H9 (cell line): Measurements from ENCODE around the gene JAK1. TPM values are rescaled to one million over a fixed set of nuclear protein-coding genes. Genes with fewer than 3 reads are reported as not detected.

Experiments used
- DNase-seq: peaks from one replicate; pipeline ENCODE4 v3.0.0-alpha.2; 2017
- H2AFZ ChIP-seq: one replicate; pipeline ENCODE4 v1.6.1; 2013; ENCODE audit warnings: mild to moderate bottlenecking, low read length, control low read depth, moderate library complexity
- H2AK5ac ChIP-seq: 2 replicates; pipeline ENCODE4 v1.6.1; 2013; ENCODE audit warnings: low read length, control low read depth, mixed read lengths; ENCODE audit not compliant: insufficient read length
- H2BK120ac ChIP-seq: one replicate; pipeline ENCODE4 v1.6.1; 2013; ENCODE audit warnings: low read depth, mild to moderate bottlenecking, low read length, control low read depth, inconsistent platforms; ENCODE audit not compliant: poor library complexity, severe bottlenecking
- H2BK12ac ChIP-seq: 2 replicates; pipeline ENCODE4 v1.6.1; 2013; ENCODE audit warnings: low read length, control low read depth, mixed read lengths, low read depth; ENCODE audit not compliant: insufficient read length
- H2BK15ac ChIP-seq: 2 replicates; pipeline ENCODE4 v1.6.1; 2013; ENCODE audit warnings: low read depth, low read length, control low read depth
- H2BK20ac ChIP-seq: one replicate; pipeline ENCODE4 v1.6.1; 2013; ENCODE audit warnings: low read depth, mild to moderate bottlenecking, low read length, control low read depth, inconsistent platforms; ENCODE audit not compliant: poor library complexity, severe bottlenecking
- H2BK5ac ChIP-seq: 2 replicates; pipeline ENCODE4 v1.6.1; 2013; ENCODE audit warnings: low read length, control low read depth, mixed read lengths; ENCODE audit not compliant: insufficient read length
- H3K14ac ChIP-seq: 2 replicates; pipeline ENCODE4 v1.6.1; 2013; ENCODE audit warnings: low read length, control low read depth; ENCODE audit not compliant: insufficient read depth
- H3K18ac ChIP-seq: 2 replicates; pipeline ENCODE4 v1.6.1; 2013; ENCODE audit warnings: low read depth, mild to moderate bottlenecking, mixed read lengths, low read length, control low read depth; ENCODE audit not compliant: insufficient read length
- H3K23ac ChIP-seq: 2 replicates; pipeline ENCODE4 v1.6.1; 2013; ENCODE audit warnings: low read length, control low read depth, mixed read lengths, low read depth; ENCODE audit not compliant: insufficient read length
- H3K23me2 ChIP-seq: 2 replicates; pipeline ENCODE4 v1.6.1; 2013; ENCODE audit warnings: low read depth, mild to moderate bottlenecking, mixed read lengths, low read length, control low read depth; ENCODE audit not compliant: insufficient read length, poor library complexity, severe bottlenecking
- H3K27ac ChIP-seq: 2 replicates; pipeline ENCODE4 v1.5.1; 2013; ENCODE audit warnings: low read length, control low read depth, mixed read lengths, low read depth; ENCODE audit not compliant: insufficient read length
- H3K27me3 ChIP-seq: 2 replicates; pipeline ENCODE4 v1.6.1; 2013; ENCODE audit warnings: low read length, control low read depth, inconsistent platforms; ENCODE audit not compliant: insufficient read depth
- H3K4ac ChIP-seq: 2 replicates; pipeline ENCODE4 v1.6.1; 2013; ENCODE audit warnings: low read depth, mild to moderate bottlenecking, control low read depth, inconsistent platforms, low read length, moderate library complexity
- H3K4me1 ChIP-seq: 2 replicates; pipeline ENCODE4 v1.6.1; 2013; ENCODE audit warnings: low read length, control low read depth, inconsistent platforms; ENCODE audit not compliant: insufficient read depth
- H3K4me2 ChIP-seq: 2 replicates; pipeline ENCODE4 v1.6.1; 2013; ENCODE audit warnings: low read length, control low read depth, mixed read lengths; ENCODE audit not compliant: insufficient read length, insufficient read depth
- H3K56ac ChIP-seq: 2 replicates; pipeline ENCODE4 v1.6.1; 2013; ENCODE audit warnings: low read depth, mild to moderate bottlenecking, mixed read lengths, low read length, control low read depth; ENCODE audit not compliant: insufficient read length
- H3K79me1 ChIP-seq: 2 replicates; pipeline ENCODE4 v1.6.1; 2013; ENCODE audit warnings: low read depth, mild to moderate bottlenecking, moderate library complexity, low read length, control low read depth, inconsistent platforms; ENCODE audit not compliant: insufficient read depth, poor library complexity, severe bottlenecking
- H3K79me2 ChIP-seq: 2 replicates; pipeline ENCODE4 v1.6.1; 2013; ENCODE audit warnings: low read length, control low read depth, inconsistent platforms; ENCODE audit not compliant: insufficient read depth
- H3K9ac ChIP-seq: 2 replicates; pipeline ENCODE4 v1.6.1; 2013; ENCODE audit warnings: low read length, control low read depth, mixed read lengths; ENCODE audit not compliant: insufficient read length; ENCODE audit errors: extremely low read depth
- H3K9me3 ChIP-seq: one replicate; pipeline ENCODE4 v1.6.1; 2013; ENCODE audit warnings: low read depth, low read length, inconsistent platforms; ENCODE audit not compliant: control insufficient read depth
- H3T11ph ChIP-seq: one replicate; pipeline ENCODE4 v1.6.1; 2013; ENCODE audit warnings: mild to moderate bottlenecking, low read length, control low read depth, inconsistent platforms
- H4K20me1 ChIP-seq: one replicate; pipeline ENCODE4 v1.6.1; 2013; ENCODE audit not compliant: control insufficient read depth, insufficient read length, insufficient read depth
- H4K5ac ChIP-seq: 2 replicates; pipeline ENCODE4 v1.6.1; 2013; ENCODE audit warnings: low read depth, mild to moderate bottlenecking, mixed read lengths, low read length, control low read depth; ENCODE audit not compliant: insufficient read length
- H4K8ac ChIP-seq: replicated peaks from 2 replicates; pipeline ENCODE4 v1.6.1; 2013; ENCODE audit warnings: low read length, control low read depth, mixed read lengths, low read depth; ENCODE audit not compliant: insufficient read length
- H4K91ac ChIP-seq: 2 replicates; pipeline ENCODE4 v1.6.1; 2013; ENCODE audit warnings: low read depth, mild to moderate bottlenecking, moderate library complexity, mixed read lengths, low read length, control low read depth; ENCODE audit not compliant: insufficient read length
- H3K27ac Mint-ChIP-seq, 3 experiments: 2 replicates in 2 of 3; 3 replicates in 1 of 3; pipeline ENCODE4 v1.8.0; 2020 to 2021; ENCODE audit warnings: mixed read lengths in 3 of 3, mild to moderate bottlenecking in 1 of 3, moderate library complexity in 1 of 3
- H3K27me3 Mint-ChIP-seq: 2 replicates; pipeline ENCODE4 v1.8.0; 2021; ENCODE audit warnings: low read depth, mild to moderate bottlenecking, moderate library complexity, mixed read lengths
- H3K36me3 Mint-ChIP-seq, 3 experiments: 2 replicates in 2 of 3; 3 replicates in 1 of 3; pipeline ENCODE4 v1.8.0; 2020 to 2021; ENCODE audit warnings: low read depth in 3 of 3, mixed read lengths in 3 of 3; ENCODE audit not compliant: insufficient read depth in 1 of 3
- H3K4me1 Mint-ChIP-seq, 2 experiments: 2 replicates each; pipeline ENCODE4 v1.8.0; 2020; ENCODE audit warnings: mixed read lengths in 2 of 2
- H3K4me3 Mint-ChIP-seq, 2 experiments: 2 replicates in 1 of 2; 3 replicates in 1 of 2; pipeline ENCODE4 v1.8.0; 2020 to 2021; ENCODE audit warnings: mild to moderate bottlenecking in 2 of 2, mixed read lengths in 2 of 2, moderate library complexity in 1 of 2
- H3K9me3 Mint-ChIP-seq, 2 experiments: 2 replicates in 1 of 2; 3 replicates in 1 of 2; pipeline ENCODE4 v1.8.0; 2020; ENCODE audit warnings: mild to moderate bottlenecking in 2 of 2, mixed read lengths in 2 of 2, moderate library complexity in 1 of 2
- WGBS: extraction: QIAGEN DNeasy Blood & Tissue Kit; methylation state at CpG from one replicate; pipeline ENCODE4 v1.1.7; 2013; ENCODE audit warnings: missing lambda C conversion rate, low lambda C conversion rate, mixed read lengths; ENCODE audit not compliant: insufficient read length; ENCODE audit errors: extremely low coverage; 5-methylcytosine and 5-hydroxymethylcytosine counted together
- total RNA-seq: library from RNA; stranded (reverse); gene quantifications from 2 replicates; pipeline ENCODE4 v1.2.1, GENCODE V29; 2021
- TF ChIP-seq, protein P1 (sequence below): fragments of 200-600 bp; sonication (generic); conservative IDR thresholded peaks from 3 replicates; pipeline ENCODE4 v1.8.0; 2021; ENCODE audit warnings: antibody characterized with exemption, mild to moderate bottlenecking

The JAK1 gene
- total RNA-seq, 1 experiment from 2014 or later: 12.8 TPM

- peaks cover 3% of the 10 kb centered on the region; the same call in 1 of the 2 replicates for H3K27me3 Mint-ChIP-seq
- Histone ChIP-seq H3K4ac (no peak overlapping the region), H4K8ac (no peak overlapping the region), H3K27ac (no peak overlapping the region), H2BK20ac (no peak overlapping the region), H3K56ac (no peak overlapping the region), H4K91ac (no peak overlapping the region), H3K18ac (no peak overlapping the region), H3K9ac (no peak overlapping the region), H3T11ph (no peak overlapping the region), H3K23me2 (no peaks in the 10 kb centered on the region), H3K4me2 (no peak overlapping the region), H2BK5ac (no peak overlapping the region), H2AFZ (no peak overlapping the region), H3K79me2 (no peaks in the 10 kb centered on the region), H3K4me1 (no peaks in the 10 kb centered on the region), H2BK15ac (no peak overlapping the region), H3K14ac (no peak overlapping the region), H2BK12ac (no peak overlapping the region), H3K9me3 (no peaks in the 10 kb centered on the region), H2AK5ac (no peak overlapping the region), H3K27me3 (no peaks in the 10 kb centered on the region; the same call in 1 of the 2 replicates), H2BK120ac (no peak overlapping the region), H3K23ac (no peak overlapping the region), H3K79me1 (no peaks in the 10 kb centered on the region), H4K5ac (no peak overlapping the region), H4K20me1 (no peaks in the 10 kb centered on the region)
- no peak overlapping the region for H3K4me3 Mint-ChIP-seq
- 0 out of 4 replicates have a peak, but pooled peaks cover 0 to under 1% of the 10 kb centered on the region in 2 experiments for H3K4me1 Mint-ChIP-seq
- H3K36me3 Mint-ChIP-seq: no peaks in the 10 kb centered on the region
- DNase-seq: no peak
- H3K9me3 Mint-ChIP-seq: no peaks in the 10 kb centered on the region
- TF ChIP-seq, protein P1, sequence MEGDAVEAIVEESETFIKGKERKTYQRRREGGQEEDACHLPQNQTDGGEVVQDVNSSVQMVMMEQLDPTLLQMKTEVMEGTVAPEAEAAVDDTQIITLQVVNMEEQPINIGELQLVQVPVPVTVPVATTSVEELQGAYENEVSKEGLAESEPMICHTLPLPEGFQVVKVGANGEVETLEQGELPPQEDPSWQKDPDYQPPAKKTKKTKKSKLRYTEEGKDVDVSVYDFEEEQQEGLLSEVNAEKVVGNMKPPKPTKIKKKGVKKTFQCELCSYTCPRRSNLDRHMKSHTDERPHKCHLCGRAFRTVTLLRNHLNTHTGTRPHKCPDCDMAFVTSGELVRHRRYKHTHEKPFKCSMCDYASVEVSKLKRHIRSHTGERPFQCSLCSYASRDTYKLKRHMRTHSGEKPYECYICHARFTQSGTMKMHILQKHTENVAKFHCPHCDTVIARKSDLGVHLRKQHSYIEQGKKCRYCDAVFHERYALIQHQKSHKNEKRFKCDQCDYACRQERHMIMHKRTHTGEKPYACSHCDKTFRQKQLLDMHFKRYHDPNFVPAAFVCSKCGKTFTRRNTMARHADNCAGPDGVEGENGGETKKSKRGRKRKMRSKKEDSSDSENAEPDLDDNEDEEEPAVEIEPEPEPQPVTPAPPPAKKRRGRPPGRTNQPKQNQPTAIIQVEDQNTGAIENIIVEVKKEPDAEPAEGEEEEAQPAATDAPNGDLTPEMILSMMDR: no peak
- no peak overlapping the region for H3K27ac Mint-ChIP-seq
- WGBS: no CpG with 5 or more reads among the region's 3 CpGs
Measured at GRCh38 chr1:64986903-64987871, 20.8 kb upstream of the JAK1 start.
